ENCODE measurements around the gene PRKCZ. TPM values are rescaled to one million over a fixed set of nuclear protein-coding genes. Genes with fewer than 3 reads are reported as not detected.

Gene PRKCZ
- total and polyA plus RNA-seq, 4 donors = 4.8 to 9.9 (median 8.4) TPM

DNA sequence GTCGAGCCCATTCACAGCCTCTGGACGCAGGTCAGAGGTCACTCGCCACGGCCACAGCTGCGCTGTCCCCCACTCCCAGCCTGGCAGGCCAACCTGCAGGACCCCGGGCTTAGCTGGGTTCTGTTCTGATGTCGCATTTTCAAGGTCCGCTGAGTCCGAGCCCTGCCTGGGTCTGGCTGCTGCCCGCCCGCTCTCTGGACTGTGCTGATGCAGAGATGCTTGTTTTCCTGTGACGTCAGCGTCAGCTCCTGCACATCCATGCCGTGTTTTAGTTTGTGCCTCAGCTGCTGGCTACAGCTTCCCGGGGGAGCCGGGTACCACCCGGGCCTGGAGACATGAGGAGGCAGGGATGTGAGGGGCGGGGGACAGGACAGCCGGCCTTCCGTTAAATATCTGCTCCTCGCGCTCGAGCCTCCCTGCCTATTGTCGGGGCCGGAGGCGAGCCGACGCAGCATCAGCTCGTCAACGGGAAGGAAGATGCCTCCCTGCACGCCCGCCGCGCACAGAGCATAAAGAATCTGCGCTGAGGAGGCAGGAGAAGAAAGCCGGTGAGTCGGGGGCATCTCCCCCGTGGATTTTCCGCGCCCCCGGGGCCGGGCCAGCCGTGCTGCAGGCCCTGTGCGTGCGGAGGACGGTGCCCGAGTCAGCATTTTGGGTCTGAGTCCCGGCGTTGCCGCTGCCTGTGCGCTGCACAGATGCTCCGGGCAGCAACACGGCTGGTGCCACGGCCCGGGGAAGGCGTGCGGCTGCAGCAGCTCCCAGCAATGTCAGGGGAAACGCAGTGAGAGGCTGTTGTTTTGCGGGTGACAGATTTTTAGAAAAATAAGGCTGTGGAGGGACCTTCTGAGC is 23.4 kb downstream of the PRKCZ start (continued):
- TF ChIP-seq, protein P1, sequence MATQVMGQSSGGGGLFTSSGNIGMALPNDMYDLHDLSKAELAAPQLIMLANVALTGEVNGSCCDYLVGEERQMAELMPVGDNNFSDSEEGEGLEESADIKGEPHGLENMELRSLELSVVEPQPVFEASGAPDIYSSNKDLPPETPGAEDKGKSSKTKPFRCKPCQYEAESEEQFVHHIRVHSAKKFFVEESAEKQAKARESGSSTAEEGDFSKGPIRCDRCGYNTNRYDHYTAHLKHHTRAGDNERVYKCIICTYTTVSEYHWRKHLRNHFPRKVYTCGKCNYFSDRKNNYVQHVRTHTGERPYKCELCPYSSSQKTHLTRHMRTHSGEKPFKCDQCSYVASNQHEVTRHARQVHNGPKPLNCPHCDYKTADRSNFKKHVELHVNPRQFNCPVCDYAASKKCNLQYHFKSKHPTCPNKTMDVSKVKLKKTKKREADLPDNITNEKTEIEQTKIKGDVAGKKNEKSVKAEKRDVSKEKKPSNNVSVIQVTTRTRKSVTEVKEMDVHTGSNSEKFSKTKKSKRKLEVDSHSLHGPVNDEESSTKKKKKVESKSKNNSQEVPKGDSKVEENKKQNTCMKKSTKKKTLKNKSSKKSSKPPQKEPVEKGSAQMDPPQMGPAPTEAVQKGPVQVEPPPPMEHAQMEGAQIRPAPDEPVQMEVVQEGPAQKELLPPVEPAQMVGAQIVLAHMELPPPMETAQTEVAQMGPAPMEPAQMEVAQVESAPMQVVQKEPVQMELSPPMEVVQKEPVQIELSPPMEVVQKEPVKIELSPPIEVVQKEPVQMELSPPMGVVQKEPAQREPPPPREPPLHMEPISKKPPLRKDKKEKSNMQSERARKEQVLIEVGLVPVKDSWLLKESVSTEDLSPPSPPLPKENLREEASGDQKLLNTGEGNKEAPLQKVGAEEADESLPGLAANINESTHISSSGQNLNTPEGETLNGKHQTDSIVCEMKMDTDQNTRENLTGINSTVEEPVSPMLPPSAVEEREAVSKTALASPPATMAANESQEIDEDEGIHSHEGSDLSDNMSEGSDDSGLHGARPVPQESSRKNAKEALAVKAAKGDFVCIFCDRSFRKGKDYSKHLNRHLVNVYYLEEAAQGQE (IDR thresholded peaks at IDR 0.05) = no peak
- TF ChIP-seq SP1 (IDR thresholded peaks at IDR 0.05) (no peak), GABPA (IDR thresholded peaks at IDR 0.05 in 1 of 2, conservative IDR thresholded peaks at IDR 0.05 in 1 of 2) (no peak), FOXA1 (IDR thresholded peaks at IDR 0.05) (no peak), EGR1 (IDR thresholded peaks at IDR 0.05; ENCODE audit: low read depth in 2 of 2) (no peak)
- TF ChIP-seq, protein P2, sequence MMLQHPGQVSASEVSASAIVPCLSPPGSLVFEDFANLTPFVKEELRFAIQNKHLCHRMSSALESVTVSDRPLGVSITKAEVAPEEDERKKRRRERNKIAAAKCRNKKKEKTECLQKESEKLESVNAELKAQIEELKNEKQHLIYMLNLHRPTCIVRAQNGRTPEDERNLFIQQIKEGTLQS (IDR thresholded peaks at IDR 0.05) = no peak

DNA sequence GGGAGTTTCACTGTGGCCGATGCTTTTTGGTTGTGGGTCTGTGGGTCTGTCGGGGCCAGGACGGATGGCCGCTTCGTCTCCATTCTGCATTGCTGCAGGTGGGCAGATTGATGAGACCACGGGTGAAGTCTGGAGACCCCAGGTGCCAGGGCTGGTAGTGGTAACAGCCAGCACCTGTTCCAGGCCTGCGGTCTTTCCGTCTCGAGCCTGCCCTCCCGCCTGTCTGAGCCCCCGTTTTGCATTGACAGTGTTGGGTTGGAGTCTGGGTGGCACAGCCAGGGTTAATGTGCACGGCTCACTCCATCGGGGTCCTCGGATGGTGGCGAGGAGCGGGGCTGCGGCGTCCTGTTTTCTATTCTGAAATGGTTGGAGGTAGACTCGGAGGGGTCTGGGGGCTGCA is 24.2 kb downstream of the PRKCZ start:
- Histone ChIP-seq H3K4me1 (ENCODE audit: control insufficient read depth in 4 of 4, insufficient read depth in 4 of 4, low read length in 3 of 4) (no peaks in the 10 kb centered on the region), H3K27me3 (ENCODE audit: control insufficient read depth in 4 of 4, insufficient read depth in 4 of 4, low read length in 3 of 4) (no peaks in the 10 kb centered on the region), H3K9ac (ENCODE audit: low read depth in 1 of 2, low read length in 2 of 2) (no peak overlapping the region), H3K36me3 (ENCODE audit: control insufficient read depth in 4 of 4, insufficient read depth in 3 of 4, low read depth in 1 of 4, low read length in 3 of 4) (peaks cover 4 to 16% (median 13%) of the 10 kb centered on the region in 4 donors), H3K9me3 (ENCODE audit: control insufficient read depth in 4 of 4, low read length in 3 of 4) (peaks cover 3 to 20% (median 14%) of the 10 kb centered on the region in 4 donors), H3K4me3 (ENCODE audit: low read depth in 1 of 3, low read length in 3 of 3) (no peak overlapping the region), H3K27ac (ENCODE audit: low read depth in 1 of 2, low read length in 2 of 2) (no peak overlapping the region)
- DNase-seq (ENCODE audit: low spot score) = no peak
- no peak for TF ChIP-seq SP1 (IDR thresholded peaks at IDR 0.05)
- no peak for TF ChIP-seq FOXA2 (IDR thresholded peaks at IDR 0.05)
- TF ChIP-seq GABPA (IDR thresholded peaks at IDR 0.05 in 1 of 2, conservative IDR thresholded peaks at IDR 0.05 in 1 of 2) = no peak
- TF ChIP-seq, protein P3, sequence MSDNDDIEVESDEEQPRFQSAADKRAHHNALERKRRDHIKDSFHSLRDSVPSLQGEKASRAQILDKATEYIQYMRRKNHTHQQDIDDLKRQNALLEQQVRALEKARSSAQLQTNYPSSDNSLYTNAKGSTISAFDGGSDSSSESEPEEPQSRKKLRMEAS (IDR thresholded peaks at IDR 0.05) = no peak
- TF ChIP-seq, protein P4, sequence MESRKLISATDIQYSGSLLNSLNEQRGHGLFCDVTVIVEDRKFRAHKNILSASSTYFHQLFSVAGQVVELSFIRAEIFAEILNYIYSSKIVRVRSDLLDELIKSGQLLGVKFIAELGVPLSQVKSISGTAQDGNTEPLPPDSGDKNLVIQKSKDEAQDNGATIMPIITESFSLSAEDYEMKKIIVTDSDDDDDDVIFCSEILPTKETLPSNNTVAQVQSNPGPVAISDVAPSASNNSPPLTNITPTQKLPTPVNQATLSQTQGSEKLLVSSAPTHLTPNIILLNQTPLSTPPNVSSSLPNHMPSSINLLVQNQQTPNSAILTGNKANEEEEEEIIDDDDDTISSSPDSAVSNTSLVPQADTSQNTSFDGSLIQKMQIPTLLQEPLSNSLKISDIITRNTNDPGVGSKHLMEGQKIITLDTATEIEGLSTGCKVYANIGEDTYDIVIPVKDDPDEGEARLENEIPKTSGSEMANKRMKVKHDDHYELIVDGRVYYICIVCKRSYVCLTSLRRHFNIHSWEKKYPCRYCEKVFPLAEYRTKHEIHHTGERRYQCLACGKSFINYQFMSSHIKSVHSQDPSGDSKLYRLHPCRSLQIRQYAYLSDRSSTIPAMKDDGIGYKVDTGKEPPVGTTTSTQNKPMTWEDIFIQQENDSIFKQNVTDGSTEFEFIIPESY (IDR thresholded peaks at IDR 0.05) = no peak
- TF ChIP-seq TAF1 (conservative IDR thresholded peaks at IDR 0.05) = no peak
- TF ChIP-seq FOXA1 (IDR thresholded peaks at IDR 0.05) = no peak
- TF ChIP-seq, protein P1 (IDR thresholded peaks at IDR 0.05) = no peak
- TF ChIP-seq NR2F2 (IDR thresholded peaks at IDR 0.05) = no peak
- 88% methylated on average over 19 of the region's 19 CpGs for WGBS
